Daoy (cell line): ENCODE measurements around the gene S1PR4. TPM values are rescaled to one million over a fixed set of nuclear protein-coding genes. Genes with fewer than 3 reads are reported as not detected.
"Not testable (repeated sequence)": the region's sequence is repeated elsewhere in the genome, so short reads cannot be mapped to it uniquely, and the experiment has no call there.

Source experiments
- DNase-seq: peaks from one replicate; pipeline ENCODE4 v3.0.0-alpha.2; 2015; ENCODE audit warnings: low read depth
- total RNA-seq: library from RNA; depleted of rRNA; stranded (reverse); fragments of >200 nt; shearing (Covaris generic); gene quantifications from 2 replicates; pipeline ENCODE4 v1.2.3, GENCODE V29; 2014

The S1PR4 gene
- total RNA-seq, 1 experiment from 2014 or later, result not detected

DNA sequence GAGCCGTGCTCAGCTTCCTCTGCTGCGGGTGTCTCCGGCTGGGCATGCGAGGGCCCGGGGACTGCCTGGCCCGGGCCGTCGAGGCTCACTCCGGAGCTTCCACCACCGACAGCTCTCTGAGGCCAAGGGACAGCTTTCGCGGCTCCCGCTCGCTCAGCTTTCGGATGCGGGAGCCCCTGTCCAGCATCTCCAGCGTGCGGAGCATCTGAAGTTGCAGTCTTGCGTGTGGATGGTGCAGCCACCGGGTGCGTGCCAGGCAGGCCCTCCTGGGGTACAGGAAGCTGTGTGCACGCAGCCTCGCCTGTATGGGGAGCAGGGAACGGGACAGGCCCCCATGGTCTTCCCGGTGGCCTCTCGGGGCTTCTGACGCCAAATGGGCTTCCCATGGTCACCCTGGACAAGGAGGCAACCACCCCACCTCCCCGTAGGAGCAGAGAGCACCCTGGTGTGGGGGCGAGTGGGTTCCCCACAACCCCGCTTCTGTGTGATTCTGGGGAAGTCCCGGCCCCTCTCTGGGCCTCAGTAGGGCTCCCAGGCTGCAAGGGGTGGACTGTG, 1.2 kb downstream of the S1PR4 start:
- DNase-seq, result no peak

DNA sequence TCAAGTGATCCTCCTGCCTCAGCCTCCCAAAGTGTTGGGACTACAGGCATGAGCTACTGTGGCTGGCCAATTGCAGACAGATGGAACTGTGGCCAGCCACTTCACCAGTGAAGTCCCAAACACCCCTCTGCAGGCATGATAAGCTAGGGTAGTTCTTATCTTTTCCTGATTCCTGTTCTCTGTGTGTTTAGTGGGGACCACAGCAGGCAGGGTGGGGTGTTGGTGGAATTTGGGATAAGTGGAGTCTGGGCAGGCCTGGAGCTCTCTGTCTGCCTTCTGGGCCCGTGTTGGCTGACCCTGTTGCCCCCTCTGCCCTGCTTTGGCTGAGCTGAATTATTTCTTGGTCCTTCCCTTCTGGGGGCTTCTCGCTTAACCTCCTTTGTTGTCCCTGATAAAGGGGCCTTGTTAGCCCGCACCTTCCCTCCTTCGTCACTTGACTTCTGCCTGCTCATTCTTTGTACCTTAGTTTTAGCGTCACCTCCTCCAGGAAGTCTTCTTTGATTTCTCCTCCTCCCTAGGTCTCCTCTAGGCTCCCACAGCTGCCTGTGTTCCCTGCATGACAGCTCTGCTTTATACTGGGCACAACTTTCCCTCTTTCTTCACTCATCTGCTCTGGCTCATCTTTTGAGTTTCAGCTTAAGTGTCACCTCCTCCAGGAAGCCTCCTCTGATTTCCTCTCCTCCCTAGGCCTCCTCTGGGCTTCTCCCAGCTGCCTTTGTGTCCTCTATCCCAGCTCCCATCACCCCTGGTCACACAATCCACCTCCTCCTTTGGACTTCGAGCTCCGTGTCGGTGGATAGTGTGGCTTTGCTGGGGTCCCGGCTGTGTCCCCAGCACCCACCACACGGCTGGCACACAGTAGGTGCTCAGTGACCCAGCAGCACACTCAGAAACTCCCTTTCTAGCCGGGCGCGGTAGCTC, 5.4 kb downstream of the S1PR4 start:
- DNase-seq, result no peak

DNA sequence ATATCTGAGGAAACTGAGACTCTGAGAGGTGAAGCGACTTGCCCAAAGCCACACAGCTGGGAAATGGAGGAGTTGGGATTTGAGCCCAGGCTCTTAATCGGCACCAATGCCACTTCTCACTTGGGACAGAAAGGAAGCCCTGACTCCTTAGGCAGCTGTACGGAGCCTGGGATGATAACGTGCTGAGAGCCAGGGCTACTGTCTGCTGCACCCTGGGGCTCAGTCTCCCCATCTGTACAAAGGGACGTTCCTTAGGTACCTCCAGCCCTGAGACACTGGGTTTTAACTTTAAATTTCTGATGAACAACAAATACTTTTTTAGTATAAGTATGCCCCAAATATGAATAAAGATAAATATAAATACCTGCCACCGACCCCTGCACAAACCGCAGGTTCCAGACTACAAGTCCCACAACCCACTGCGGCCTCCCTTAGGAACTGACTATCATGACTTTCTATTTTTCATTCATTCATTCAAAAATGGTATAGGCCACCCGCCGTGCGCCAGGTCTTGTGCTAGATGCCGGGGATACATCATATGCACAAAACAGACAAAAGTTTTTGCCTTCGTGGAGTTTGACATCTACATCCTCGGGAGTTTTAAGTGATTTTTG, 6.4 kb downstream of the S1PR4 start:
- no peak for DNase-seq

DNA sequence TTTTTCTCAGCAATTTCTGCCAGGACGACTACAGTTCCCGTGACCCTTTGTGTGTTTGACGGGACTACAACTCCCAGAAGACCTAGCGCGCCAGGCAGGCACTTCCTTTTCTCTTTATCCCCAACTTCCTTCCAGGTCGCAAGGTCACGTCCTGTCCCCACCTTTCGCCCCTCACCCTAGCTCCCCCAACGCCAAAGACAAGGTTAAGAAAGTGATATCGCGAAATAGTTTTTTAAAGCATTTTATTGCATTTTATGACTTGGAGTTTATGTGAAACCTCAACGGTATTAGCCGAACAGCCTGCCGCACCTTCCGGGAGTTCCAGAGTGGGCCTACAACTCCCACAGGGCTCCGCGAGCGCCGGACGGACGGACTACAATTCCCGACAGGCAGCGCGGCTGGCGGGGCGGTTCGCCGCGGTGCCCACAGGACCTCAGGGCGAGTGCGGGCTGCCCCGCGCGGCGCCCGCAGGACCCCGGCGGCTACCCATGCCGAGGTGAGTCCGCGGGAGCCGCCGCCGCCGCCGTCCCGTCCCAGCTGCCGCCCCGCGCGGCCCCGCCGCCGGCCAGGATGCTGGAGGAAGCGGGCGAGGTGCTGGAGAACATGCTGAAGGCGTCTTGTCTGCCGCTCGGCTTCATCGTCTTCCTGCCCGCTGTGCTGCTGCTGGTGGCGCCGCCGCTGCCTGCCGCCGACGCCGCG, 7.0 kb downstream of the S1PR4 start, which contains the start of gene NCLN:
Gene NCLN, plus strand, starts transcription at position 470 of the 699 bp plus-strand sequence. Its CDS starts 101 bp downstream, at position 571.
- peak; percentile 96 for DNase-seq

DNA sequence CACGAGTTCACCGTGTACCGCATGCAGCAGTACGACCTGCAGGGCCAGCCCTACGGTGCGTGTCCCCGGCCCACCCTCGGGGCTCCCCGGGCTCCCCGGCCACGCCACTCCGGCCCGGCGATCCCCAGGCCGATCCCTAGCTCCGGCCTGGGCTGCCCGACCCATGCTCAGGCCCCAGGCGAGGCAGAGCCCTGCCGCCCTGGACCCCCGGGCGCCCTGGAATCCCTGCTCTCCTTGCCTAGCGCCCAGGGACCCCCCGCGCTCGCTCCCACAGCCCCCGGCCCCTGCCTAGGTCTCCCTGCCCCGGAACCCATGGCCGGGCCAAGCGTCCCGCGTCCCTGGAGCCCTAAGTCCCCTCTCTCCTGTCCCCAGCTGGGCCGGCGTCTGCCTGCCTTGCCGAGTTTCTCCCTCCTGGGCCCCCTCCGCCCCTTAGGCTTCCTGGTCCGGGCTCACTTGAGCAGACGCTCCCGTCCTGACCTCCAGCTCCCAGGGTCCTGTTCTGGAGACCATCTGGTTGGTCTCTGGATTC, 7.7 kb downstream of the S1PR4 start:
- no peak for DNase-seq

DNA sequence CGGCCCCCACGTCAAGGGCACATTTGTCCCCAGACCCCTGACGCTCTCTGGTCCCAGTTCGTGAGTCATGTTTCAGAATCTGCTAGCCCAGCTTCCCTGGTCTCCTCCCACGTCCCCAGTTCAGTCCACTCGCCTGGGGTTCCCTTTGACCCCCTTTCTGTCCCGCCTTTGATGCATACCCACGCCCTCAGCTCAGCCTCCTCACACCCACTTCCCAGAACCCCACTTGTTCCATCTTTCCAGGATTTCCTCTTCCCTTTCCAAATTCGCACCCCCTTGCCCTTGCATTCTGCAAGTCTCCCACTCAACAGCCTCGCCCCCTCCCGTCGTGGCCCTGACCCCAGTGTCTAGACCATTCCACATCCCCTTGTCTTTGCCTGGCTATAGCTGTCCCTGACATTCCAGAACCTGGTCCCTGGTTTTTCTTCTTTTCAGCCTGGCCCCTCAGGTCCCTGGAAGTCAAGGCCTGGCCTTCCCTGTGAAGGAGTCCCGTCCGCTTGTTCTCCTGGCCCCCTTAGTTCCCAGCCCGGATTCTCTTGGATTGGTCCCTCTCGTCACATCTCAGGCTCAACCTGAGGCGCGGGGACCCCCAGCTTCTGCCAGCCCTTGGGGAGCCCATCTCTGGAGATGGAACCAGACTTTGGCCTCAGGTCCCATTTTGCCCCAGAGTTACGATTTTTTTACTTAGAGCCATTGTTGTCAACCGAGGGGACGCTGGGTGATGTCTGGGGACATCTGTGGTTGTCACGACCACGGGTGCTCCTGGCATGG, 8.5 kb downstream of the S1PR4 start:
- DNase-seq, result no peak

DNA sequence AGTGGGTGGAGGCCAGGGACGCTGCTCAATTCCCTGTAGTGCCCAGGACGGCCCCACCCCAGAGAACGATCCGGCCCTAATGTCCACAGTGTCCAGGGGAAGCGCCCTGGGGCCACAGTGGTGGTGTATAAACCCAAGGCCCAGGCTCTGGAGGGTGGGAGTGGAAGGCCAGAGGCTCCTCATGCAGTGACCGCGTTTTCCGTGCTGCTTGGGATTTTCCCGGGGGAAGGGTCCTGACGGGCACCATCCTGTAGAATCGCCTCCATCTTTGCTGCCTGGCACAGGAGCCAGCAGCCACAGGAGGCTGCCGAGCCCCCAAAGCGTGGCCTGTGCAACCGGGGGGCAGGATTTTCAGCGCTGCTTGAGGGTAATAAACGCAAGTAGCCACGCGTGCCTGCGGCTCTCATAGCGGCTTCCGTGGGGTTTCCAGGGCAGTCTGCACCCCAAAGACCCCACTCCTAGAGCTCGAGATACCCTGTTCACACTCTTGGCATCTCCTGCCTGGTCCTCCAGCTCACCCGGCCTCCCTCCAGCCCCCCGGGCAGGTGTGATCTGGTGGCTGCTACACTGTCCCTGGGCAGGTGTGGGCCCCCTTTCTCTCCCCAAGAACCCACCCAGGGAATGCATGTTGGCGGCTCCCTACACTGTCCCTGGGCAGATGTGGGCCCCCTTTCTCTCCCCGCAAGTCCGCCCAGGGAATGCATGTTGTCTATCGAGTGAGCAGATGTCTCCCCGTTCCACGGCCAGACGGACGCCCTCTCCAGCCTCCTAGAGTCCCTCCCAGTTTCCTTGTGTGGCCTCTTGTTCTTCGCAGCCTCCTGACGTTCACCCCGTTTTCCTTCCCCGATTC, 9.3 kb downstream of the S1PR4 start:
- no peak for DNase-seq

DNA sequence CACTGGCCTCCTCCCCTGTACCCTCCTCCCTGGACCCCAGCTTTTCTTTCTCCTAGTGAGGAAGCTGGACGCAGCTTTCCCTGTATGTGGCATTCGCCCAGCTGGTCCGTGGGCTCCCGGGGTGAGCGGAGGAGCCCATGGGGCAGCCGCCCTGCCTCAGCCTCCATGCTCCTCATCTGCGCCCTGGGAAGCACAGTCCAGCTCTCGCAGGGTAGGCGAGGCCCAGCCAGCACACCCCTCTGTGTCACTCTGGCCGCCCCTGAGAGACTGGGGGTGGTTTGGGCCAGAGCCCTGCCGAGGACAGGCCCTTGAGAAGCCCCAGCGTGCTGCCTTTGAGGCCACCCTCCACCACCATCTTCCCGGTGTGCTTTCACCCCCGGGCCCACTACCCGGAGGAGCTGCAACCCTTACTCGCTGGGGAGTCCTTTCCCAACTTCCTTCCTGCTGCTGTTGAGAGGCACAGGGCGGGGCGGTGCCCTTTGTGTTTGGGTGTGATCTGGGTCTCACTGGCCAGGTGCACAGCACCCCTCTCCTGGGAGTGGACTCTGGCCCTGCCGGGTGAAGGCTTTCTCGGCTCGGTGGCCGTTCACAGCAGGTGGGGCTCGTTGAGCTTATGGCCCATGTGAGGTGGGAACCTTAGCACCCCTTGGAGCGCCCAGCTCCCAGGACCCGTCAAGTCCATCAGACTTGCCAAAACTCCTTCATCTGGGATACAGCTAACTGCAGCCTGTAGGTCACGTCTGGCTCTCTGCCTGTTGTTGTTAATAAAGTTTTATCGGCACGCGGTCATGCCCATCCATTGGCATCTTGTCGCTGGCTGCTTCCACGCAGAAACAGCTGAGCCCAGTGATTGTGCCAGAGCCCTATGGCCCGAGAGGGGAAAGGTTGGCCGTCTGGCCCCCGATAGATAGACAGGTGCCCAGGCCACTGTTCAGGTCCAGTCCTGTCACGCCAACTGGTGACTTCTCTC, 10.3 kb downstream of the S1PR4 start:
- DNase-seq, result no peak

DNA sequence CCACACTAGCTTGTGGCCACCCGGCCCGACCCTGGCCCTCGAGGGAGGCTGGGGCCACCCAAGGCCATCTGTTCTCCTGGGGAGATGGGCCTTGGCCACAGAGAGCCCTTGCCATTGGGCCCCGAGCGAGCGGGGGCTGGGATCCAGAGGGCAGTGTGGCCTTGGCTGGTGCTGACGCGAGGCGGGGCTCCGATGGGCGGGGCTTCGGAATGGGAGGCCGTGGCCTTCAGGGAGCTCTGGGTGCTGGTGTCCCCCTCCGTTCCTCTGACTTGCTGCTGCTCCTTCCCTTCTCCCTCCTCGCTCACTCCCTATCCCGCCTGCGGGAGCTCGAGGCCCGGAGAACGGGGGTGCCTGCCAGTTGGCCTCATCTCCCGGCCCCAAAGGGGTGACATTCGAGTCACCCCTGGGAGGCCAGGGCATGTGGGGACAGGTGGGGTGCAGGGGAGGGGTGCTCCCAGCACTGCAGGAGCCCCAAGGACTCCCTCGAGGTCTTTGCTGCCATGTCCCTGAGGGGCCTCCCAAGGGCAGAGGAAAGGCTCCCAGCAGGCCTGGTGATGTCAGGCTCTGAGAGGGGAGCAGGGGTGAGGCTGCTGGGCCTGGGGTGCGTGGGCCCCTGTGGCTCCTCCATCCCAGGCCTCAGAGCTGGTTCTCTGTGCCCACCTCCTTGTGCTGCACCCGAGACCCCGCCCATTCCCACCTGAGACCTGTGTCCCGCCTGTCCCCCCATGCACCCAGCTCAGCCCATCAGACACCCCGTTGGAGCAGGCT, 11.3 kb downstream of the S1PR4 start:
- no peak for DNase-seq

DNA sequence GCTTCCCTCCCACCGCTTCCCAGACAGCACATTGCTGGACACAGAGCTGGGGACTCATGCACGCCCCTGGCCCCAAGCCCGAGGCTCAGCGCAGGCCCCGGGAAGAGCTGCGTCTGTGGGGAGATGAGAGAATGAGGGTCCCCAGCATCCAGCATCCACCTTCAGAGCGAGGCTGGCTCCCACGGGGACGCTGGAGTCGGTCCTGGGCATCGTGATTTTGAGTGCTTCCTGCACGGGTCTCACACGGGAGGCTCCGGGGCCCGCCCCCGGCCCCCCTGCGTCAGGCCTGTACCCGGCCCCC, 11.9 kb downstream of the S1PR4 start:
- DNase-seq, result no peak

DNA sequence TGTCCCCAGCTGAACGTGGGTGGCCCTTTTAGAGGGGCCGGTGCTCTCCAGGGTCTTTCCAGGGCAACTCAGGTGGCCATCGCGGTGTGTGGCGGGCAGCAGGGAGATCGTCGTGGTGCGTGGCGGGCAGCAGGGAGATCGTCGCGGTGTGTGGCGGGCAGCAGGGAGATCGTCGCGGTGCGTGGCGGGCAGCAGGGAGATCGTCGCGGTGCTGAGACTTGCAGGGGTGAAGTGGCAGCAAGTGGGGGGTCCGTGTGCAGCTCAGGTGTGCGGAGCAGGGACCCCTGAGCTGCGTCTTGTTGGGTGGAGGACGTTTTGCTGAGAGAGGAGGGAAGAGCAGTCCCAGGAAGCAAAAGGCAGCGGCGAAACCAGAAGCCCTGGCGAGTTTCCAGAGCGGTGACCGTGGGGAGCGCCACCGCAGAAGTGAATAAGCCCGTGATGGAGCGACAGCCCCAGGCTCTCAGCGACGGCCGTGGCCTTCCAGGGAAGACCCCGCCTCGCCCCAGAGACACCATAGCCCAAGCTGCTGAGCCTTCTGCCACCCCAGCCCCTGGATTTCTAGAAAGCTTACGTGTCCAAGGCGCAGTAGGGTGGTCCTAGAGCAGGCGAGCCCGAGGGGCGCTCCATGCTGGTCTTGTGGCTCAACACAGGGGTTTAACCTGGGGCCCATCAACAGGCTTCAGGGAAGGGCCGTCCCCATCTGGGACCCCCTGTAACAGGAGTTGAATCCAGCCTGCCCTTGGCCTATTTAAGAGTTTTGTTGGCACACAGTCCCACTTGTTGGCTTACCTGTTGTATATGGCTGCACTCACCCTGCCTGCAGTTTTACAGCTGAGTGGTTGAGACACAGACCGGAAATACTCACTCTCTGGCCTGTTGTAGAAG, 12.6 kb downstream of the S1PR4 start:
- DNase-seq, result no peak

DNA sequence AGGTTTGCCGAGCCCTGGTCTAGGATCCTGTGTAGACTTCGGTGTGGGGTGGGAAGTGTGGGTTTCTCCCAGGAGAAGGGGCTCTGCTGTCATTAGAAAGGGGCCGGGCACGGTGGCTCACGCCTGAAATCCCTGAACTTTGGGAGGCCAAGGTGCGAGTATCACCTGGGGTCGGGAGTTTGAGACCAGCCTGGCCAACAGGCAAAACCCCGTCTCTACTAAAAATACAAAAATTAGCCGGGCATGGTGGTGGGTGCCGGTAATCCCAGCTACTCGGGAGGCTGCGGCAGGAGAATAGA, 13.2 kb downstream of the S1PR4 start:
- DNase-seq, result not testable (repeated sequence)

DNA sequence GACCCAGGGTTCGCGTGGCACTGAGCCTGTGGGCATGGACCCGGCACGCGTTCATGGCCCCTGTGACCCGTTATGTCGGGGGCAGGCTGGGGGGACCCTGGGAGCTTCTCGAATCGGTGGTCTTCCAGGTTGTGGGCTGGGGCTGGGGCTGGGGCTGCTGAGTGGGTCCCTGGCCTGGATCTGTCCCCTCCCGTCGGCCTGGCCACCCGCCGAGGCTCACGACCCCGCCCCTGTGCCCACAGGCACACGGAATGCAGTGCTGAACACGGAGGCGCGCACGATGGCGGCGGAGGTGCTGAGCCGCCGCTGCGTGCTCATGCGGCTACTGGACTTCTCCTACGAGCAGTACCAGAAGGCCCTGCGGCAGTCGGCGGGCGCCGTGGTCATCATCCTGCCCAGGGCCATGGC, 13.7 kb downstream of the S1PR4 start:
- DNase-seq, result no peak

DNA sequence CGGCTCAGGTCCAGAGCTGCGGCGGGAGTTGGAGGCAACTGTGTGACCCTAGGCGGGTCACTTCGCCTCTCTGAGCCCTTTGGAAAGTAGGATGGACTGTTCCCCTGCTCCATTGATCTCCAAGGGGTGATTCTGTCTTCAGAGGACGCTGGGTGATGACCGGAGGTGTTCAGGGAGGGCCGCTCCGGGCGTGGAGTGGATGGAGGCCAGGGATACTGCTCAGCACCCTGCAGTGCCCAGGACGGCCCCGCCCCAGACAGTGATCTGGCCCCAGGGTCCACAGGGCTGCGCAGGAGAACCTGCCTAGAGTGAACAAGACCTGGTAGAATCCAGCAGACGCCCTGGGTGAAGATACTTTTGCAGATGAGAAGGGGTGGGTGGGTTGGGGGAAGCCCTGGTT, 14.1 kb downstream of the S1PR4 start:
- DNase-seq, result no peak

DNA sequence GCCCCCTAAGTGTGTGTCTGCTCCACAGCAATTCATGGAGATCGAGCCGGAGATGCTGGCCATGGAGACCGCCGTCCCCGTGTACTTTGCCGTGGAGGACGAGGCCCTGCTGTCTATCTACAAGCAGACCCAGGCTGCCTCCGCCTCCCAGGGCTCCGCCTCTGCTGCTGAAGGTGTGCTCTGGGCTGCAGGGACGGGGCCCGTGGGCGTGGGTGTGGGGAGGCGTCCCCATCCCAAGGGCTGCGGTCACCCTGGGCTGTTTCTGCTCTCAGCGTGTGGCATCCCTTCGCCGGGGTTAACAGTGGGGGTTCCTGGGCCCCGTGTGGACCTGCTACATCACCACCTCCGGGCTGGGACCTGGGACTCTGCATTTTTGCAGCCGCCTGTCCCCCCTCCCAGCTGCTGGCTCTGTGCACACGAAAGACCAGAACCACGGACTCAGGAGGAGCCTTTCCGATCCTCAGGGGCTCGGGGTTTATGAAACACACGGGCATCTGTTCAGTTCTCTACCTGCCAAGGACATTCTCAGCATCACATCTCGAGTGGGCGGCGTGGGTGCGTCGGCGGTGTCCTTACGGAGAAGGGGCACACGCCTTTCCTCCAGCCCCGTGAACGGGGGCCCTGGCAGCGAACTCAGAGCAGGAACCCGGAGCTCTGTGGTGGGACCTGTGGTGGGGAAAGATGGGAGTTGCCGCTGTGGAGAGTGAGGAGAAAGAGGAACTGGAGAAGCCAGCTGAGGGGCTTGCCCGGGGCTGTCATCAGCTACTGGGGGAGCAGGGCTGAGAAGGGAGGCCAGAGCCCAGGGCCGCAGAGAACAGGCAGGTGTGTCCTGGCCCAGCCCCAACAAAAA, 14.9 kb downstream of the S1PR4 start:
- DNase-seq, result no peak
